Ovary (tissue), 3 donors: ENCODE data around the gene ACHE.

ENCODE experiments used
- CTCF ChIP-seq, 3 donors: fragments of 450-650 bp in 2 of 3; fragments of 200-600 bp in 1 of 3; IDR thresholded peaks; one replicate each; pipeline versions ENCODE4 v1.5.1 to v1.8.0; 2016 to 2022; ENCODE audit warnings: antibody characterized with exemption in 3 of 3, mild to moderate bottlenecking in 1 of 3
- POLR2A ChIP-seq: fragments of 450-650 bp; IDR thresholded peaks from one replicate; pipeline ENCODE4 v1.6.1; 2017; ENCODE audit warnings: antibody characterized with exemption, mild to moderate bottlenecking, moderate library complexity
- donor health status: DM: no; HTN: no; CAD: no.

- TF ChIP-seq CTCF (IDR thresholded peaks at IDR 0.05) (no peak), POLR2A (no peak)
These were observed 4.8 kb downstream of the ACHE start for GRCh38 chr7:100890653-100891567.
